HepG2 (cell line): Measurements from ENCODE around the gene TUBA3C. TPM values are rescaled to one million over a fixed set of nuclear protein-coding genes. Genes with fewer than 3 reads are reported as not detected.
"Not testable (repeated sequence)": the region's sequence is repeated elsewhere in the genome, so short reads cannot be mapped to it uniquely, and the experiment has no call there.

Experiments used
- ATAC-seq: fragments of 200-7000 bp; cut with Tn5 transposase; 3 replicates; pipeline ENCODE4 v1.9.1; 2020; ENCODE audit warnings: mild to moderate bottlenecking, moderate library complexity
- BruUV-seq: library from RNA; stranded (reverse); fragments of 400-500 nt; replicated peaks from 2 replicates; lab custom pipeline; 2021; lab: Mats Ljungman, UMichigan
- CTCF ChIA-PET: fragments of 300-600 bp; formaldehyde crosslinking; extraction: SDS; loops from one replicate; lab custom pipeline; 2021; ENCODE audit warnings: low total read pairs, inconsistent platforms, low intra/inter-chr PET ratio; lab: Yijun Ruan, JAX
- POLR2A ChIA-PET: fragments of 350-600 bp; sonication (Branson Sonifier 250); formaldehyde crosslinking; loops from one replicate; lab custom pipeline; 2020; ENCODE audit warnings: antibody characterized with exemption, inconsistent platforms; lab: Yijun Ruan, JAX
- DNase-seq: peaks from one replicate; pipeline ENCODE4 v3.0.0-alpha.2; 2015; ENCODE audit warnings: low spot score
- FAIRE-seq: peaks from 3 replicates; lab custom pipeline; 2011; peaks lifted over from hg19 to GRCh38; lab: Jason Lieb, UNC
- H2AFZ ChIP-seq: one replicate; pipeline ENCODE4 v1.6.1; 2011; ENCODE audit warnings: low read length, inconsistent platforms
- H3K27ac ChIP-seq: fragments of 300-600 bp; 3 replicates; pipeline ENCODE4 v1.8.0; 2011; ENCODE audit warnings: mixed run types, mild to moderate bottlenecking, mixed read lengths, low read length, inconsistent platforms; ENCODE audit not compliant: insufficient read depth; ENCODE audit errors: extremely low read length
- H3K27me3 ChIP-seq, 2 experiments: fragments of 200-600 bp in 1 of 2; 2 replicates in 1 of 2; 3 replicates in 1 of 2; pipeline versions ENCODE4 v1.6.0 to v1.8.0; 2011; ENCODE audit warnings: low read length in 2 of 2, mild to moderate bottlenecking in 2 of 2, moderate library complexity in 2 of 2, inconsistent platforms in 1 of 2; ENCODE audit not compliant: insufficient read depth in 2 of 2, control insufficient read depth in 1 of 2
- H3K36me3 ChIP-seq, 2 experiments: fragments of 200-600 bp in 1 of 2; replicated peaks in 1 of 2; 2 replicates in 1 of 2; 3 replicates in 1 of 2; pipeline versions ENCODE4 v1.5.1 to v1.8.0; 2011; ENCODE audit warnings: low read length in 2 of 2, inconsistent platforms in 1 of 2; ENCODE audit not compliant: insufficient read depth in 2 of 2, control insufficient read depth in 1 of 2
- H3K4me1 ChIP-seq: 2 replicates; pipeline ENCODE4 v1.5.1; 2012; ENCODE audit warnings: low read length, inconsistent platforms; ENCODE audit not compliant: insufficient read depth
- H3K4me2 ChIP-seq: 2 replicates; pipeline ENCODE4 v1.6.0; 2011; ENCODE audit warnings: low read depth, low read length, inconsistent platforms
- H3K4me3 ChIP-seq, 3 experiments: fragments of 200-600 bp in 1 of 3; sonication (generic), shearing (Covaris generic) in 1 of 3; replicated peaks in 1 of 3; 2 replicates each; pipeline ENCODE4 v1.5.1; 2011 to 2016; ENCODE audit warnings: low read length in 3 of 3, inconsistent platforms in 2 of 3, low read depth in 2 of 3, mild to moderate bottlenecking in 2 of 3, control low read depth in 1 of 3, mixed read lengths in 1 of 3; ENCODE audit not compliant: insufficient read depth in 1 of 3
- H3K79me2 ChIP-seq: one replicate; pipeline ENCODE4 v1.6.1; 2011; ENCODE audit warnings: low read length, inconsistent platforms; ENCODE audit not compliant: insufficient read depth
- H3K9ac ChIP-seq: 2 replicates; pipeline ENCODE4 v1.6.0; 2011; ENCODE audit warnings: mild to moderate bottlenecking, low read depth, low read length, inconsistent platforms; ENCODE audit not compliant: insufficient read depth
- H3K9me3 ChIP-seq: 2 replicates; pipeline ENCODE4 v1.5.1; 2012; ENCODE audit warnings: mild to moderate bottlenecking, low read length
- H4K20me1 ChIP-seq: 2 replicates; pipeline ENCODE4 v1.6.0; 2011; ENCODE audit warnings: inconsistent platforms, mild to moderate bottlenecking, low read length, moderate library complexity; ENCODE audit not compliant: insufficient read depth
- WGBS: methylation state at CpG from one replicate; pipeline ENCODE4 v1.1.6; 2017; ENCODE audit warnings: low lambda C conversion rate; 5-methylcytosine and 5-hydroxymethylcytosine counted together
- in situ Hi-C: cut with HindIII; loops from 2 replicates; pipeline ENCODE4 v1.10.0; 2017; ENCODE audit warnings: low pct_unique_long_range_greater_than_20kb; ENCODE audit not compliant: extremely low pct_ligation_motif_present
- intact Hi-C: fragments of 100-400 bp; cut with micrococcal nuclease; formaldehyde crosslinking; loops from one replicate; pipeline ENCODE4 v1.10.0; 2022; ENCODE audit not compliant: unreplicated experiment
- polyA plus RNA-seq, 8 experiments: library from polyadenylated mRNA; depleted of rRNA in 3 of 8; stranded (reverse) in 7 of 8; unstranded in 1 of 8; fragments of >200 nt; fragmentation: Illumina TruSeq in 4 of 8; extraction: Trizol in 4 of 8; gene quantifications; 2 replicates each; pipeline versions ENCODE4 v1.2.1 to v1.2.3, GENCODE V29; 2011 to 2016; ENCODE audit warnings: low read depth in 4 of 8, missing spikeins in 1 of 8, mixed read lengths in 1 of 8; ENCODE audit not compliant: insufficient read depth in 1 of 8
- total RNA-seq, 5 experiments: library from RNA; depleted of rRNA; stranded (reverse); fragments of >200 nt; fragmentation: Illumina TruSeq; extraction: Trizol; gene quantifications; 2 replicates each; pipeline ENCODE4 v1.2.3, GENCODE V29; 2016; ENCODE audit warnings: low read depth in 1 of 5

TUBA3C gene
- total and polyA plus RNA-seq, 2 of the 13 experiments (the other 11 are each of a cell fraction or from before 2014, with no cell fraction given): not detected

GRCh38 chr13:19192622-19193021, 11.0 kb upstream of the TUBA3C start:
- in situ Hi-C loops, H3K27me3 ChIP-seq, H3K4me3 ChIP-seq, FAIRE-seq, H3K36me3 ChIP-seq, CTCF ChIA-PET, BruUV-seq, POLR2A ChIA-PET, ATAC-seq, H3K27ac ChIP-seq, H3K4me2 ChIP-seq, H3K9me3 ChIP-seq, H3K79me2 ChIP-seq, H3K9ac ChIP-seq, H3K4me1 ChIP-seq, H4K20me1 ChIP-seq, intact Hi-C loops, DNase-seq, H2AFZ ChIP-seq: not testable (repeated sequence)
- WGBS: 50% methylated on average over 3 of the region's 3 CpGs

DNA sequence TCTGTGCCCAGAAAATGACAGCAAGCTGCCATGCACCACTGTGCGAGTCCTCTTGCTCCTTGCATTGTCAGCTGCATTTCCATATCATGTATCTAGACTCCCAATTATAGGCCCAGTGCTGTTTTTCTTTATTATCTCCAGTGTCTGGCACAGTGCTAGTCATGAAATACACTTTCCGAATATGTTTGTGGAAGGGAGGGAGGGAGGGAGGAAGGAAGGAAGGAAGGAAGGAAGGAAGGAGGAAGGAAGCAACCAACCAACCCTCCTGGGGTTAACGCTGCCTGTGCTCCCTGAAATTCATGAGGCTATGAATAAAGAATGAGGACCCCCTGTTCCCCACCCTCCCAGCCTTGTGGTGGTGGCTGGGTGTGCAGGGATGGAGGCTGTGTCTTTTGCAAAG, 8.3 kb upstream of the TUBA3C start:
- H3K27ac ChIP-seq, ATAC-seq, H2AFZ ChIP-seq, H3K27me3 ChIP-seq, H3K4me2 ChIP-seq, BruUV-seq, CTCF ChIA-PET, H3K9me3 ChIP-seq, intact Hi-C loops, H3K4me3 ChIP-seq, POLR2A ChIA-PET, in situ Hi-C loops, H3K36me3 ChIP-seq, FAIRE-seq, H3K9ac ChIP-seq, H3K79me2 ChIP-seq, DNase-seq, H3K4me1 ChIP-seq, H4K20me1 ChIP-seq: not testable (repeated sequence)
- 0% methylated on average over 3 of the region's 3 CpGs for WGBS

- DNase-seq, H3K4me1 ChIP-seq, CTCF ChIA-PET, H3K36me3 ChIP-seq, ATAC-seq, H4K20me1 ChIP-seq, H3K27ac ChIP-seq, in situ Hi-C loops, H2AFZ ChIP-seq, H3K9ac ChIP-seq, POLR2A ChIA-PET, intact Hi-C loops, H3K4me2 ChIP-seq, BruUV-seq, FAIRE-seq, H3K4me3 ChIP-seq, H3K79me2 ChIP-seq, H3K9me3 ChIP-seq, H3K27me3 ChIP-seq: not testable (repeated sequence)
- 0% methylated on average over 2 of the region's 5 CpGs for WGBS
Measured at GRCh38 chr13:19189368-19189767, 7.7 kb upstream of the TUBA3C start.
